Activated B cell treated with CpG ODN at 0.5 μM for 24 hours (primary cell): ENCODE results near the gene USH2A. TPM values are rescaled to one million over a fixed set of nuclear protein-coding genes. Genes with fewer than 3 reads are reported as not detected.

ENCODE experiments used
- ATAC-seq: fragments of 200-7000 bp; cut with Tn5 transposase; one replicate; pipeline ENCODE4 v1.10.0; 2021; ENCODE audit warnings: low read depth, mild to moderate bottlenecking, moderate library complexity
- CTCF ChIA-PET: fragments of 350-600 bp; sonication (Branson Sonifier 250); formaldehyde crosslinking; loops from one replicate; lab custom pipeline; 2021; ENCODE audit warnings: antibody characterized with exemption; lab: Charles Lee
- POLR2A ChIA-PET: fragments of 350-600 bp; sonication (Branson Sonifier 250); formaldehyde crosslinking; loops from one replicate; lab custom pipeline; 2021; ENCODE audit warnings: antibody characterized with exemption; lab: Charles Lee
- DNase-seq: peaks from one replicate; pipeline ENCODE4 v3.0.0; 2022
- H3K27ac Mint-ChIP-seq: one replicate; pipeline ENCODE4 v1.8.0; 2020; ENCODE audit warnings: mixed read lengths
- H3K27me3 Mint-ChIP-seq: one replicate; pipeline ENCODE4 v1.8.0; 2021; ENCODE audit warnings: mixed read lengths
- H3K36me3 Mint-ChIP-seq: one replicate; pipeline ENCODE4 v1.8.0; 2021; ENCODE audit warnings: low read depth, mixed read lengths
- H3K4me1 Mint-ChIP-seq: one replicate; pipeline ENCODE4 v1.8.0; 2021; ENCODE audit warnings: mixed read lengths
- H3K4me3 Mint-ChIP-seq: one replicate; pipeline ENCODE4 v1.8.0; 2020; ENCODE audit warnings: mild to moderate bottlenecking, mixed read lengths
- H3K9me3 Mint-ChIP-seq: one replicate; pipeline ENCODE4 v1.8.0; 2020; ENCODE audit warnings: mixed read lengths
- CTCF ChIP-seq: fragments of 200-600 bp; IDR thresholded peaks from one replicate; pipeline ENCODE4 v1.8.0; 2022; ENCODE audit warnings: antibody characterized with exemption, mild to moderate bottlenecking
- intact Hi-C: fragments of 100-400 bp; cut with micrococcal nuclease; formaldehyde crosslinking; loops from one replicate; pipeline ENCODE4 v1.15.1; 2024
- total RNA-seq: library from RNA; stranded (reverse); gene quantifications from 2 replicates; pipeline ENCODE4 v1.2.3, GENCODE V29; 2022

The USH2A gene
- total RNA-seq, 1 donor from 2014 or later: not detected

DNA sequence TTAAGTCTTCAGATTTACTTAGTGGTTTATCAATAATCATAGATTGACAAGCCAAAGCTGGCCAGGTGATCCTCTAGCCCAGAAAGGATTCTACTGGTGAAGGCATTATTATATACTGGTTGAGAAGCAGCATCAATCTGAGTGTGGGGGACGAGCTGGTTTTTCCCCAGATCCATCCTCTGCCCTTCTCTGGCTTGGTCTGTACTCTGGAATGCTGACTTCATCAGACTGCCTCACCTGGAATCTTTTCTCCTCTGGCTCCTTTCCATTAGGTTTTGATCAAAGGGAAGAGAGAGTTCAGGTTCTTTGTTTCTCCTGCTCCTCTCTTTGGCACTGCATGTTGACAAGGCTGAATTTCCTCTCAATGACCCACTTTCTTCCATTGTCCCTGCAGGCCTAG is 762.2 kb downstream of the USH2A start:
- TF ChIP-seq CTCF: no peak

GRCh38 chr1:215660259-215660658 is 763.0 kb downstream of the USH2A start:
- Mint-ChIP-seq H3K4me3 (no peak overlapping the region), H3K27me3 (no peaks in the 10 kb centered on the region), H3K4me1 (no peaks in the 10 kb centered on the region), H3K36me3 (no peaks in the 10 kb centered on the region), H3K9me3 (no peaks in the 10 kb centered on the region), H3K27ac (no peak overlapping the region)
- ChIA-PET POLR2A (no interaction called here), CTCF (no interaction called here)
- DNase-seq (no peak), ATAC-seq (no peak)
- TF ChIP-seq CTCF: no peak
- intact Hi-C loops: no loop called here

More for the DNA sequence above, 762.2 kb downstream of the USH2A start:
- Mint-ChIP-seq H3K4me1 (no peaks in the 10 kb centered on the region), H3K4me3 (no peak overlapping the region), H3K36me3 (no peaks in the 10 kb centered on the region), H3K27me3 (no peaks in the 10 kb centered on the region), H3K9me3 (no peaks in the 10 kb centered on the region), H3K27ac (no peak overlapping the region)
- DNase-seq (no peak), ATAC-seq (no peak)
- intact Hi-C loops: no loop called here
- CTCF ChIA-PET: no interaction called here
- POLR2A ChIA-PET: no interaction called here

DNA sequence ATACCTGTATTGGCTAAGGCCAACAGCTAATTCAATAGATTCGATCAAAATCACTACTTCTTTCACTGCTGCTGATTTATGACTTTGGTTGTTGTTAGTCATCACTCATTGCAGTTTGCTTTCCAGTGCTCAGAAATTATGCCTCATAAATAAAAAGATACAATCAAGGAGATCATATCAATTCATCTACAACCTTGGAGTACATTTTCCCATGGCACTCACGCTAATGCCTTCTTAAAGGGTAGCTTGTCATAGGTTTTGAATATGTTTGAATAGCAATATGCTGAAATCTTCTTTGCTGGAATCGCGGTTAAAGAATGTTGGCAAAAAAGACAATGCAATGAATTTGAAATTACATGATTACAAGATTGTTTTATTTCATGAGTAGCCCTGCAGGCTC is 766.2 kb downstream of the USH2A start:
- no peaks in the 10 kb centered on the region for H3K4me1 Mint-ChIP-seq
- no peak for TF ChIP-seq CTCF
- ATAC-seq (no peak), DNase-seq (no peak)
- H3K36me3 Mint-ChIP-seq: no peaks in the 10 kb centered on the region
- H3K9me3 Mint-ChIP-seq: no peaks in the 10 kb centered on the region
- ChIA-PET POLR2A (no interaction called here), CTCF (no interaction called here)
- intact Hi-C loops: no loop called here
- H3K4me3 Mint-ChIP-seq: no peak overlapping the region
- no peaks in the 10 kb centered on the region for H3K27me3 Mint-ChIP-seq
- H3K27ac Mint-ChIP-seq: no peak overlapping the region

GRCh38 chr1:215652371-215652770 is 770.9 kb downstream of the USH2A start:
- TF ChIP-seq CTCF: no peak
- POLR2A ChIA-PET: no interaction called here

DNA sequence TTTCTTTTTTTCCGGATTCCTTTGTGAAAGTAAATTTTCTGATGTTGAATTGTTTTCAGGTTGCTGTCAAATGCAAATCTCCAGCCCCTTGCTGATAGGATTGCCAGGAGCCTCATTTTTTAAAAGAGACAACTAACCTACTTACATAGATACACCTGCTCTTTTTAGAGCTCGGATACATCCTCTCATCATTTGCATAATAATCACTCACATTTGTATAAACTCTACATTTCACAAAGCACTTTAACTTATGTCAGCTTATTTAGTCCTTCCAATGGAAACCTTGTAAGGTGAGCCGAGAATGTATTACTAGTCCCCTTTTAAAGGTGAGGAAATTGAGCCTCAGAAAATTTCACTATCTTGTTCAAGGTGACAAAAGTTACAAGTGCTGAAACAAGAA is 771.4 kb downstream of the USH2A start:
- TF ChIP-seq CTCF: no peak
- POLR2A ChIA-PET: no interaction called here
- H3K4me1 Mint-ChIP-seq: no peaks in the 10 kb centered on the region

More at GRCh38 chr1:215652371-215652770, 770.9 kb downstream of the USH2A start:
- ATAC-seq: no peak
- H3K27ac Mint-ChIP-seq: no peak overlapping the region
- no peaks in the 10 kb centered on the region for H3K4me1 Mint-ChIP-seq
- no peaks in the 10 kb centered on the region for H3K9me3 Mint-ChIP-seq
- H3K36me3 Mint-ChIP-seq: no peaks in the 10 kb centered on the region
- H3K27me3 Mint-ChIP-seq: no peaks in the 10 kb centered on the region
- DNase-seq: no peak
- intact Hi-C loops: no loop called here
- H3K4me3 Mint-ChIP-seq: no peak overlapping the region
- CTCF ChIA-PET: no interaction called here

More for the DNA sequence above, 771.4 kb downstream of the USH2A start:
- CTCF ChIA-PET: no interaction called here
- ATAC-seq (no peak), DNase-seq (no peak)
- no peaks in the 10 kb centered on the region for H3K36me3 Mint-ChIP-seq
- no peaks in the 10 kb centered on the region for H3K9me3 Mint-ChIP-seq
- H3K27me3 Mint-ChIP-seq: no peaks in the 10 kb centered on the region
- no peak overlapping the region for H3K4me3 Mint-ChIP-seq
- H3K27ac Mint-ChIP-seq: no peak overlapping the region
- intact Hi-C loops: no loop called here
